ENCODE results near the gene ASB2. TPM values are rescaled to one million over a fixed set of nuclear protein-coding genes. Genes with fewer than 3 reads are reported as not detected.
A peak's percentile ranks its signal among the peaks of the same experiment; 100 is the strongest.

ASB2 gene
- total RNA-seq, 1 experiment from 2014 or later: 7.9 TPM

DNA sequence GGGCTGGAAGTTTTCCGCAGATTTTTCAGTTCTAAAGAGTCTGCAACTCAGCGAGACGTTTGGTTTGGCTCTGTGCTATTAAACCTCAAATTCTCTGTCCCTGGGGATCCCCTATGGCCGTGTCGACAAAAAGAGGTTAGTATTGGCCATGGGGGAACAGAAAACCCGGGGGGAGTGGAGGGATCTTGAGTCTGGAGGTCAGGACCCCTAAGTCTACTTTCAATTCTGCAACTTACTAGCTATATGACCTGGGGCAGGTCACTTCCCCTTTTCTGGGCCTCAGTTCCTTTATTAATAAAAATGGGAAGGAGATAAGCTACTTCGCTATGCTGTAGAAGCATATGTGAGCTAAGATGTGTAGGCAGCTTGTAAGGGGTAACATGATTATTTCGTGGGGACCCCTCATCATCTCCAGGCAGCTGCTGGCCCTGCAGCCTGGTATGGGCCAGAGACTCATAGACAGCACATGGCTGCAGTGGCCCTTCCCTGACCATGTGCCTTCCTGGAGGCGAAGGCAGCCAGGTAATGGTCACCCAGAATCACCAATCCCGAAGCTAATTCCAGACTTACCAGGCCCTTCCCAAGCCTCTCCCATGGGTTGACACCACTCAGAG lies 8.6 kb downstream of the ASB2 start:
- in situ Hi-C loops (cut with HindIII; ENCODE audit: low sequenced_read_pairs): no loop called here

DNA sequence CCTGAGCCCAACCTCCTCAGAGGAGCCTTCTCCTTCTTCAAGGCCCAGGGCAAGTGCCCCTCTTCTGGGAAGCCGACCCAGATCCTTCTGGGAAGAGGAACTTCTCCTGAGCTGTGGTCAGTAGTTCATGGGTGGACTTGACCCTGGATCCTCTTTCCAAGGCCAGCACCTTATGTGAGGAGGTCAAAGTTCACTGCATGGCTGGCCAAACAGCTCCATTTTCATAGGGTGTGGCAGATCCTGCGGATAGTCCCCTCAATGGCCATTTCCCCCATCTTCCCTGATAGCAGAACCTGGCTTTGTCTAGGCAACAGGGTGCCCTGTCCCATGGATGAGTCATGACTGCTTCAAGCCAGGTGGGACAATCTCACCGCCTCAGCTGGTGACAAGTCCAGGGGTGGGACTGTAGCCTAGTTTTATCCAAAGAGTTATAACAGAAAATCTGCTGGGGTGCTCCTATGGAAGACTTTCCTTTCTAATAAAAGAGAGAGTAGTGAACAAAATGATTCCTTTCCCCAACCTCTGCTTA lies 10.4 kb downstream of the ASB2 start:
- DNase-seq (ENCODE audit: low spot score): no peak
- in situ Hi-C loops (cut with HindIII; ENCODE audit: low sequenced_read_pairs): no loop called here

More for the DNA sequence above, 8.6 kb downstream of the ASB2 start:
- DNase-seq (ENCODE audit: low spot score): no peak

DNA sequence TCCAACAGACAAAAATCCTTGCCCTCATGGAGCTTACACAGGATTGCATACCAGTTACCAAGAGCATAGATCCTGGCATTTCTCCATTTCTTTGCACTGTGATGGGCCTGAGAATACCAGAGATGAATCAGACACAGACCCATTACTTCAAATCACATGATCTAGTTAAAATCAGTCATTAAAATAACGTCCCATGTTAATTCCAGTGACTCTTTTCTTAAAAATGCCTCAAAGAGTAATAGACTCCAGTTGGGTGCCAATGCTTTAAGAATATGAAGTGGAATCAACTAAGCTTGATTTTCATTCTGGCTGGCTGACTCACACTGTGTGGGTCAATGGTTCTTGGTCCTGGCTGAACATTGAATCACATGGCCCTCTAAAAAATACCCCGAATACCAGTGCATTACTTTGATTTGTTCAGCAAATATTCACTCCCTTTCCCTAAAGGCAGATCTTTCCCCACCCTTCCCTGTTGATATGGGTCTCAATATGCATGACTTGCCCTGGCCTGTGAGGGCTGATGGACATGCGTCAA lies 11.0 kb downstream of the ASB2 start:
- in situ Hi-C loops (cut with HindIII; ENCODE audit: low sequenced_read_pairs): no loop called here
- DNase-seq (ENCODE audit: low spot score): no peak

DNA sequence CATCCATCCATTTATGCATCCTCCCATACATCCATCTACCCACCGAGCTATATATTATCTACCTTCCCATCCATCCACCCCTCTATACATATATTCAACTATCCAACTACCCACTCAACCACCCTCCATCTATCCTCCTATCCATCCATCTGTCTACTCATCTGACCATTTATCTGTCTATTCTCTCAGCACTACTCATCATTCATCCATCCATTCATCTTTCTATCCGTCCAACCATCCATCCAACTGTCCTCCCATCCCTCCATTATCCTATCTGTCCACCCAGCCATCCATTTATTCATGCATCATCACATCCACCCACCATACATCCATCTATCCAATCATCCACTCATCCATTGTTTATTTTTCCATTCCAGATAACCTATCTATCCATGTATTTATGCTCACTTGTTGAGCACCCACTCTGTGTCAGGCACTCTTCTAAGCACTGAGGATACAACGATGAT lies 11.5 kb downstream of the ASB2 start:
- no peak for DNase-seq (ENCODE audit: low spot score)
- in situ Hi-C loops (cut with HindIII; ENCODE audit: low sequenced_read_pairs): no loop called here

DNA sequence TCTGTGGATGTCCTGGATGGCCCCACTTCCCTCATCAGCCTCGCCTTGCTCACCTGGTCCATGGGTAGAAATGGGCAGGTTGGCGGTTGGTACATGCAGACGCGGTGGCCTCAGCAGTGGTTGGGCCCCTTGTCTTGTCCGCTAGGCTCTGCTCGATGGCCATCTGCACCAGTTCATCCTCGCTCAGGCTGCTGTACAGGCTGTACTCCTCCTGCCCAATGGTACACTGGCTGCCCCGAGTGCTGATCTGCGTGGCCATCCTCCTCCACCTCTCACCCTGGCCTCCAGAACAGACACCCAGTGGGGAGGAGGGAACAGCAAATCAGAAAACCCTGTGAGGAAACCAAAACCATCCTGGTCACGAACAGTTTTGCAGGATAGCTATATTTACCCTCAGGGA lies 12.1 kb downstream of the ASB2 start:
- in situ Hi-C loops (cut with HindIII; ENCODE audit: low sequenced_read_pairs): no loop called here
- no peak for DNase-seq (ENCODE audit: low spot score)

DNA sequence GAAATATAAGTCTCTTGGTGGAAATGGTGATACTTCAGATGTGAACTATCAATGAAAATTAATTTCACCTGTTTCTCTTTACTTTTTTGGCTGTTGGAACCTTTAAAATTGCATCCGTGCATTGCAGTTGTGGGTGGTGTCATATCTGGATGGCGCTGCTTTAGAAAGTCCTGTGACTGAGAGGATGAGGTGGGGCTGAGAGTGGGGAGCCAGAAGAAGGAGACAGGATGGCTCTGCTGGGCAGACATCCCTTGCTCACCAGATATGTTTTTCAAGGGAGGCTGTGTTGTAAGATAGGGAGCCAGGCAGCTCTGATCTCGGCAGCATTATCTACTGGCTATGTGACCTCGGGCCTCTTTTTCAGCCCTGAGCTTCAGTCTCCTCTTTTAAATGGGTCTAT lies 12.7 kb downstream of the ASB2 start:
- in situ Hi-C loops (cut with HindIII; ENCODE audit: low sequenced_read_pairs): no loop called here
- no peak for DNase-seq (ENCODE audit: low spot score)

DNA sequence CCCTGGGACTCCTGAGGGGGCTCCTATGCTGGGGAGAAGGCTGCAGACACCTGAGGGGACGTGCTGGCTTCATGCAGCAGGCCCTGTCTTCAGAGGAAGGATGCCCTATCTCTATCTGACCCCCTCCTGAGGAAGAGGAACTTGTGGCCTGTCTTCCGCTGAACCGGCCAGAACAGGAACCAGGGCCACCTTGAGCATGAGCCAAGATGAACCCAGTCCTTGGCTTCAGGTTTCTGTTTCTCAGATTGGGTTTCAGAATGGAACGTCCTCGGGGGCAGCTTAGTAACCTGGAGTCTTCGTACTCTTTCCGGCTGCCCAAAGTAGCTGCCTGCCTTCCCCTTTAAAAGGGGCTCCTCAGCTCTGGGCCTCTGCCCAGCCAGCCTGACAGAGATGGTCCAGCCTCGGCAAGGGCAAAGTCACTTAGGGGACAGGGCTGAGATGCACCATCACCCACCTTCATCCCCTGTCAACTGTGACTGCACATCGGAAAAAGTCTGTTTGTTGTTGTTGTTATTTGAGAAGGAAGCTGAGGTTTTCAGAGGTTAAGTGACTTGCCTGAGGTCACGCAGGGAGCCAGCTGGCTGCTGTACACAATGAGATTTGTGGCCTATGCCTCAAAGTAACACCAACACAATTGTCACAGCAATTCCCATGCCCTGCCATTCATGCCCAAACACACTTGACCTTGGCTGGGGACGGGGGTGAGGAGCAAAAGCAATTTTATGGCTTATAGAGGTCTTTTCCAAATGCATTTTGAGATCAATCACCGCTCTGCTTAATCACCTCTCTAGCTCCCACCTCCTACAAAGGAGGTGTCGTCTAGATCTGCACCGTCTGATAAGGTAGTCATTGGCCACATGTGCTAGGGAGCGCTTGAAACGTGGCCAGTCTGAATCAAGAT lies 13.4 kb downstream of the ASB2 start:
- no peak for DNase-seq (ENCODE audit: low spot score)
- in situ Hi-C loops (cut with HindIII; ENCODE audit: low sequenced_read_pairs): no loop called here

DNA sequence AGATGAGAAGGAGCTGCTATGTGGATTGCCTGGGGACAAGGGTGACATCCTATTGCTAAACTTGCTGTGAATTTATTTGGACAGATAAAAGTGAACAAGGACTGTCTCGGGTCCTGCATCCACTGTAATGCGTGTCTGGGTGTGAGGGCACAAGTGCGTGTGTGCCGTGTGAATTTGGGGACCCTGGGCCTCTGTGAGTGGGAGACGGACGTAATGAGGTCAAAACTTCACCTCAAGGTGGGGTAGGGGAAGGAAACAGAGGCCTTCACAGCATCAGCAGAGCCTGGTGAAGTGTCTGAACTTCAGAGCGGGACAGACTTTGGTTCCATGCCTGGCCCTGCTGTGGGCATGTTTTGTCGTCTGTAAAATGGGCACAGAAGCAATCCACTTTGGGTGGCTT lies 14.8 kb downstream of the ASB2 start:
- in situ Hi-C loops (cut with HindIII; ENCODE audit: low sequenced_read_pairs): no loop called here
- no peak for DNase-seq (ENCODE audit: low spot score)

DNA sequence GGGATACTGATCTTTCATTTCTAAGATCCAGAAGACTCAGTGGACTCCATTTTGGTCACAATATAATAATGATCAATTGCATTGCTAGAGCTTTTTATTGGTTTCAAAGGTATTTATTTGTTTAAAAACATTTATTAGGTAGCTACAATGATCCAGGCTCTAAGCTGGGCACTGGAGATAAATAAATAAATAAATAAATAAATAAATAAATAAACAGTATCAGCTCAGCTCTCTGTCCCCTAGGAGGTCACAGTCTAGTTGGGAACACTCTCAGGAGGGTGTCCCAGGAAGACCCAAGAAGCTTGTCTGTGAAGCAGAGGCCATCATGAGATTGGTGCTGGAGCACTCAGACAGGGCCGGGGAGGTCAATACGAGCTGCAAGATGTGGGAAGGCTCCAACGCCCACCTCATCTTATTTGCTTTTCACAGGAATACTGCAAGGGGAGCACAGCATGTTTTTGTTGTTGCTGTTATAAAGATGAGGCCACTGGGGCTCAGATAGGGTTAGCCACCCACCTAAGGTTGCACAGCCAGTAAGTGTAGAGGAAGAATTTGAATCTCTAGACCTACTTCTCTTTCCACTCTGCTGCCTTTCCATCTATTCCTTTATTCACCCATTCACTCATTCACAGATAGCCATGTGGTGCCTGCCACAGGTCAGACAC lies 15.5 kb downstream of the ASB2 start:
- DNase-seq (ENCODE audit: low spot score): no peak
- in situ Hi-C loops (cut with HindIII; ENCODE audit: low sequenced_read_pairs): no loop called here

DNA sequence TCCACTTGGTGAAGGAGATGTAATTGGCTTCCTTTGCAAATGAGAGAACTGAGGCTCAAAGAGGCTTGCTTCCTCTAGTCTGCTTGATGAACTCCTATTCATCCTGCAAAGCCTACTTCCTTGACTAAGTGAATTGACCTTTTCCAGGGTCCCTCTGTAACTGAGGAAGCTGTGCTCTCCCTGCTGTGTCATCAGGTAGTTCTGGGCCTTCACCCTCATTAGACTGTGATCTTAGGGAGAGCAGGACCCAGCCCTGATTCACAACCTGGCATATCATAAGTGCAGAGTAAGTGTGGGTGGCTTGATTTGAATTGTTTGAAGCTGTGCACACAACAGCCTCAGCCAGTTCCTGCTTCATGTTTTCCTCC lies 16.3 kb downstream of the ASB2 start:
- in situ Hi-C loops (cut with HindIII; ENCODE audit: low sequenced_read_pairs): no loop called here
- no peak for DNase-seq (ENCODE audit: low spot score)

DNA sequence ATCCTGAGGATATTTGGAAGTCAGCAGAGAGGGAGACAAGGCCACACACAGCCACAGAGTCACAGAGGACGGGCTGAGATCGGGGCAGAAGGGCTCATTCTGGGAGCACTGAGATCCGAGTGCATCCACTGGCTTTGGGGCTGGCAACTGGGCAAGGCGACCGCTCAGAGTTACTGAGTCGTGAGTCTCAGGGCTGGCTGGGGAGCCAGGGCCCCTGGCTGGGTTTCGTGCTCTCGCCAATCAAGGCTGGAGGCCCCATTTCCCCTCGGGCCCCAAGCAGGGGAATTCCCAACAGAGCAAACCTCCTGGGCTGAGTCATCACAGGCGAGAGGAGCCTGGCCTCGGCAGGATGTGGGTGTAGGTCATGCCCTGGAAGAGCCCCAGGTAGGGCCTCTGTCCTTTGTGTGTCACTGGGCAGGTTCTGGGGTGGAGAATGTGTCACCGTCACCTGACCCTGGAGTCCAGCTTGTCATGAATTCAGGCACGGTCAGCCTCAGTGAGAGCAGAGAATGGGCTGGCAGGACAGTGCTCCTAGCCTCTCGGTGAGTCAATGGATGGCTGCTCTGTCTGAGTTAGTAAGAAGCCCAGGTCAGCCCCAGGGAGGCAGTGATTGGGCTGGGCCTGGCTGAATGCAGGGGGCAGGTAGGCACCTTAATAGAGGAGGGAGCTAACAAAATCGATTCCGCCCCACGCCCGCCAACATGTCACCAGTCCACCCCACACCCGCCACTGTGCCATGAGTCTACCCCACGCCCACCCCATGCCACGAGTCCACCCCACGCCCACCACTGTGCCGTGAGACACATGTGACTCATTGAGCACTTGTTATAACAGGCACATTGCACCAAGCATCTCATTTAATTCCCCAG lies 16.9 kb downstream of the ASB2 start:
- no peak for DNase-seq (ENCODE audit: low spot score)
- in situ Hi-C loops (cut with HindIII; ENCODE audit: low sequenced_read_pairs): no loop called here

DNA sequence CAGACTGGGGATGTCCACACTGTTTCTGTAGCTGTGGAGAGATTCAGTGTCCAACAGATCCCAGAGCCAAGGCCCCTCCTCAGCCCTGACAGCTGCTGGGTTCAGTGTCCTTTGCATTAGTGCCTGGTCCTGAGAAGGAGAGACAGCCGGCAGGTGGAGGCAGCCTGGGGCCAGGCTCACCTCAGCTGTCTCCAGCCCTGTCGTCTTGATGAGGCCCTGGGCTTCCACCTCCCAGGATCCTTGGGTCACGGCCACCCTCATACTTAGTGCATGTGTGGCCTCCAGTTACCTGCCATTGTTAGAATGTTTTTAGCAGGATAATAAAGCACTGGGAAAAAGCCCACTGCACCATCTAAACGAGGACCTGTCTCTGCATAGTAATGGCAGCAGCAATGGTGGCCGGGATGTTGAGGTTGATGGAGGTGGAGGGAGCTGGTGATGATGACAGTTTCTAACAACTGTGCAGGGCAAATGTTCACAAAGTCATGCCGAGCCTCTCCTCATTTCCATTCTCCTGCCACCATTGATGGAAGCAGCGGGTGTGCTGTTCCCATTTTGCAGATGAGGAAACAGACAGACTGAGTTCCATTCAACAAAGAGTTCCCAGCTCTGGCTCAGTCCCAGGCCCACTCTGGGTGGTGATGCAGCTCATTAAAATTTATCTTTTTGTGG lies 17.7 kb downstream of the ASB2 start:
- DNase-seq (ENCODE audit: low spot score): no peak
- in situ Hi-C loops (cut with HindIII; ENCODE audit: low sequenced_read_pairs): no loop called here

DNA sequence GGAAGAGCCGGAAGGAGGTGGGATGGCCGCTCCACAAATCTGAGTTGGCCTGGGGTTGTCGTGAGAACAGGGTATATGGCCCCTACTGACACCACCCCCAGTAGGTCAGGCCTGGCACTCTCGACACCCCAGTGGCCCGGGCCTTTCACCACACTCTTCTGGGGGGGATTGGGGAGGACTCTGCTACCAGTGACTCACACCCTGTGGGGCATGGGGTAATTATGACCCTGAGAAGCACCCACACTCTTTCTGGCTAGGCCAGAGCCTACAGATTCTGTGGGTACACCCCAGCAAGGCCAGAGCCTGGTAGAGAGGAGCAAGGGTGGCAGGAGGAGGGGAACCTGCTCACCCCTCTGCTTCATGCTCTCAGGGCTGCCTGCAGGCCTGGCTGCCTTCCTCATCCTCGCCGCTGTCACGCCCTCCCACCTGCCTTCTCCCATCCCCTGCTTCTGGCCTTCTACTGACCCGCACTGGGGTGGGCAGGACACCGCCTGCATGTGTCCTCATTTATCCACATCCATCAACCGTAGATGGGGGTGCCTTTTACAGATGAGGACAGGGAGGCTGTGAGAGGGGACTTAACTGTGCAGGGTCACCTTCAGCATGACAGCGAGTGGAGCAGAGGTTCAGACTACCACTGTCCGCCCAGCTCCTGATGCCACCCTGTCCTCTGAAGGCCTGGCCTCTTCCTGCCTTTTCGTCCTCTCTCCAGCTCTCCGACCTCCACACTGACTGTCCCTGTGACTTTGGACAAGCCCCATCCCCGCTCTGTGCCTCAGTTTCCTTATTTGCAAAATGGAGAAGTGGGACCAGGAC lies 18.4 kb downstream of the ASB2 start:
- in situ Hi-C loops (cut with HindIII; ENCODE audit: low sequenced_read_pairs): no loop called here
- DNase-seq (ENCODE audit: low spot score): no peak

DNA sequence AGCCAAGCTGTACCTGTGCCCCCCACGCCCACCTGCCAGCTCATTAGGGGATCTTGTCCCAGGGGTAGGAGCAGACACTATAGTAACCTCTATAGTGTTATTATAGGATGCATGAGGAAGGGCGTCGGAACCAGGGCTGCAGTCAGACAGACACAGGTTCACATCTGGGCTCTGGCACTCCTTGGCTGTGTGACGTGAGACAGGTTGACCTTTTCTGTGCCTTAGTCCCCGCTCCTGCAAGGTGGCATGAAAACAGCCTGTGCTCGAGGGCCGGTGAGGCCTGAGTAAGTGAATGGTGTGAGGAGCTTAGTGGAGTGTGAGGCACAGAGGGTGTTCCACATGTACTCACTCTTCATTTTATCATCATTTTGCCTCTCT lies 19.0 kb downstream of the ASB2 start:
- in situ Hi-C loops (cut with HindIII; ENCODE audit: low sequenced_read_pairs): no loop called here
- DNase-seq (ENCODE audit: low spot score): no peak

DNA sequence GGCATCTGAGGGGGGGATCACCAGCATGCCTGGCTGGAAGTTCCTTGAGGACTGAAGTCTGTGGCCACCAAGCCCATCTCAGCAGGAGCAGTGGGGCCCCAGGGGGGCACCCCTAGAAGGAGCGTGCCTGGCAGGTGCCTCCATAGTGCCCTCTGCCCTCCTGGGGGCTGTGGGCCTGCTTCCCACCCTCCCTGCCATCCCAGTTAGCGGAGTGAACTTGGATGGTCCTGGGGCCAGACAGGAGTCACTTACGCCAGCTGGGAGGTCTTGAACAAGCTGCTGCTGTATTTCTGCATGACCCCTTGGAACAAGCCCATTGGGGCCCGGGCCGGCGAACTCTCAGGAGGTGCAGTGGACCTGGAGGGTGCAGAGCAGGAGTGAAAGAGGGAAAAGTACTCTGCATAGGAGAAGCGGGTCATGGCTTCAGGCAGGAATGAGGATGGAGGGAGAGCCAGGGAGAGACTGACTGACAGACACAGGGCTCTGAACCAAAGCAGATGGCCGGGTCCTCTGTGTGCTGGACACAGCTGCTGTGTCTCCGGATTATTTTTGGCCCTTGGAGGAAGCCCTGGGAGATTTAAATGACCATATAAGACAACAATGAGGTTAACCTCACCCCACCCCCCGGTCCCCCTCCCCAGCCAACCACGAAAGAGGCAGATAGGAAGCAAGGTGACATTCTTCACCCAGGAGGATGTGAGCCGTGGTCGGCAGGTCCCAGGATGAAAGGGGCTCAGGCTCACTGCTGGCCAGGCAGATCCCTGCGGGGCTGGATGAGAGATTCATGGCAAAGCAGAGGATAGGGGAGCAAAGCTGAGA lies 19.6 kb downstream of the ASB2 start:
- in situ Hi-C loops (cut with HindIII; ENCODE audit: low sequenced_read_pairs): no loop called here
- peak; percentile 61 for DNase-seq (ENCODE audit: low spot score)

DNA sequence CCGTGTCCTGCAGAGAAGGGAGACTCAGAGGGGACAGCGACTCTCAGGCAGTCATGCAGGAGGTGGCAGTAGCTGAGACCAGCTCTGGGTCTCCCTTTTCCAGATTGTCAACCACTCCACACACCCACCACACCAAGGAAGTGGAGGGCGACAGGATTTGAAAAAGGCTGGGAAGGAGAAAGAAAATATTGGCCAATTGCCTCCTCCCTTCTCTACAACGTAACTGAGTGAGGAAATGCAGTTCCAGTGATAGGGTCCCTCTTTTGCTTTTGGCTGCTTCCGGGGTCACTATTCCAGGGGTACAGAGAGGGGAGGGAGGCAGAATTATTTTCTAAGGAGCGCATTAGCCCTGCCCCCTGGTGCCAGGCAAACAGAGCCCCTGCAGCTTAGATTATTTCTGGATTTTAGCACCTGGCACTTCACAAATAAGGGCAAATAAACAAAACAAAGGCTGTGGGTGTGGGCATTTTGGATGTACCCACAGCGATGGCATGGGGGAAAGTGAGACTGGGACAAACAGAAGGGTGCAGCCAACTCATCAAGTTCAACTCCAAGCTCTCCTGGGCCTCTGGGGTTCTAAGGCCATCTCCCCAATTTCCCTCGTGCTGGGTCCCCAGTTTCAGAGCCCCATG lies 20.4 kb downstream of the ASB2 start:
- peak; percentile 67 for DNase-seq (ENCODE audit: low spot score)
- in situ Hi-C loops (cut with HindIII; ENCODE audit: low sequenced_read_pairs): no loop called here
